Measurements from ENCODE around the gene DISP2. TPM values are rescaled to one million over a fixed set of nuclear protein-coding genes. Genes with fewer than 3 reads are reported as not detected.

The DISP2 gene
- total RNA-seq, 6 experiments from 2014 or later = 0.06 to 0.71 (median 0.16) TPM

DNA sequence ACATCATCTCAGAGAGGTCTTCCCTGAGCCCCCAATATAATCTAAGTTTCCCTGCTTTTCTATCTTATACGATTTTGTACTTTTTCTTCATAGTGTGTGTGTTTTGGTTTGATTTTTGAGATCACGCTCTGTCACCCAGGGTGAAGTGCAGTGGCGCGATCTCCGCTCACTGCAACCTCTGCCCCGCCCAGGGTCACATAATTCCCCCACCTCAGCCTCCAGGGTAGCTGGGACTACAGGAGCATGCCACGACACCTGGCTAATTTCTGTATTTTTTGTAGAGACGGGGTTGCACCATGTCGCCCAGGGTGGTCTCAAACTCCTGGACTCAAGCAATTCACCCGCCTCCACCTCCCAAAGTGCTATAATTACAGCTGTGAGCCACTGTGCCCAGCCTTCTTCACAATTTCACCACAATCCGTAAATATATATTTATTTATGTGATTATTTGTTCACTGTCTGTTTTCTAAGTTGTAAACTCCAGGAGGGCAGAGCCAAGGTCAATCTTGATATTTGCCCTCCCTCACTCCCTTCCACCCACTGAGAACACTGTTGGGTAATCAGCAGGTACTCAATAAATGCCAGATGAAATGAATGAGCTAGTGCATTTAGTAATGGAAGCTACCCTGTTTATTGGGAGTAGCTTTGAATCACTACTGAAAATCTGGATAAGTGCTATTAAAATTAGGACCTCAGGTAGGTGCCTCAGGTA is 24.0 kb downstream of the DISP2 start:
- TF ChIP-seq, protein P1, sequence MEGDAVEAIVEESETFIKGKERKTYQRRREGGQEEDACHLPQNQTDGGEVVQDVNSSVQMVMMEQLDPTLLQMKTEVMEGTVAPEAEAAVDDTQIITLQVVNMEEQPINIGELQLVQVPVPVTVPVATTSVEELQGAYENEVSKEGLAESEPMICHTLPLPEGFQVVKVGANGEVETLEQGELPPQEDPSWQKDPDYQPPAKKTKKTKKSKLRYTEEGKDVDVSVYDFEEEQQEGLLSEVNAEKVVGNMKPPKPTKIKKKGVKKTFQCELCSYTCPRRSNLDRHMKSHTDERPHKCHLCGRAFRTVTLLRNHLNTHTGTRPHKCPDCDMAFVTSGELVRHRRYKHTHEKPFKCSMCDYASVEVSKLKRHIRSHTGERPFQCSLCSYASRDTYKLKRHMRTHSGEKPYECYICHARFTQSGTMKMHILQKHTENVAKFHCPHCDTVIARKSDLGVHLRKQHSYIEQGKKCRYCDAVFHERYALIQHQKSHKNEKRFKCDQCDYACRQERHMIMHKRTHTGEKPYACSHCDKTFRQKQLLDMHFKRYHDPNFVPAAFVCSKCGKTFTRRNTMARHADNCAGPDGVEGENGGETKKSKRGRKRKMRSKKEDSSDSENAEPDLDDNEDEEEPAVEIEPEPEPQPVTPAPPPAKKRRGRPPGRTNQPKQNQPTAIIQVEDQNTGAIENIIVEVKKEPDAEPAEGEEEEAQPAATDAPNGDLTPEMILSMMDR (IDR thresholded peaks at IDR 0.05) = no peak
- no peak for TF ChIP-seq POLR2A (IDR thresholded peaks at IDR 0.05)
- ATAC-seq (peak; percentile 59 to 79 (median 72)), DNase-seq (peak in 1 of 3 donors; percentile 54)
- Histone ChIP-seq H3K4me1 (peaks cover 0 to 54% (median 8%) of the 10 kb centered on the region in 4 donors), H3K4me3 (peak overlapping the region in 1 of 3 donors; percentile 92), H3K27ac (peak overlapping the region in 2 of 3 donors; percentile 76 to 83), H3K9me3 (no peaks in the 10 kb centered on the region), H3K36me3 (peaks cover 0 to 4% (median 0%) of the 10 kb centered on the region in 4 donors), H3K27me3 (no peaks in the 10 kb centered on the region)
- intact Hi-C loops (cut with DNase I) = no loop called here
- WGBS (ENCODE audit: insufficient coverage, low coverage, low lambda C conversion rate, missing lambda C conversion rate) = 38% methylated on average over 11 of the region's 11 CpGs

DNA sequence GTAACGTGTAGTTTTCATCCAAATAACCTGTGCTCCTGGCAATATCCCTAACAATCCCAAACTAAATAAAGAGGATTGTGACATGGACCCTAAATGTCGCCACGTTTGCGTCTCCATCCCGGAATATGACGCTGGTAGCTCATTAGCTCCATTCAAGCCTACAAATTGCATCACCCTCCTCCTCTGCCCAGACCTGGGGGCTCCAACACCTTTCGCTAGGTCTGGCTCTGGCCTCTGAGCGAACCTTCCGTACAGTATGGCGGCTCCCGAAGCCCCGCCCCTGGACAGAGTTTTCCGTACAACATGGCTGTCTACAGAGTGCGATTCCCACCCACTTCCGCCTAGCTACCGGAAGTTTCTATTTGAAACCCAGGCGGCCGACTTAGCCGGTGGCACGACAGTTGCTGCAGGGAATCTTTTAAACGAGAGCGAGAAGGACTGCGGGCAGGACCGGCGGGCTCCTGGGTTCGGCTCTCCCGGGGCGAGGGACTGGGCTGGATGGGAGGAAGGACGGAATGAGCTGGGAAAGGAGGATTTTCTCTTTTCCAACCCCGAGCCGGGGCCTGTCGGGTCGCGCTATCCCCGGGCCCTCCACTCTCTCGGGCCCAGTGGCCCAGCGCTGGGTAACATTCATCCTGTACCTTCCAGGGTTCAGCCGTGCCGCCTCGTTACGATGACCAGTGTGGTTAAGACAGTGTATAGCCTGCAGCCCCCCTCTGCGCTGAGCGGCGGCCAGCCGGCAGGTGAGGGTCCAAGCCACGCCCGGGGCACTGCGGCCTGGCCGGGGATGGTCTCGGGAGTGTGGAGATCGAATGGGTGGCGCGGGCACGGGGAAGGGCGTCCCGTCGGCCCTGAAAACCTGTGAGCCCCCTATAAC is 24.8 kb downstream of the DISP2 start, which contains the start of gene KNSTRN:
Gene KNSTRN (plus strand): TSS at position 142 of the 877 bp plus-strand sequence. CDS start 115 bp downstream, at position 257.
- Histone ChIP-seq H3K27me3 (no peaks in the 10 kb centered on the region), H3K4me3 (peak within 1 kb of the TSS; percentile 92 to 98 (median 92)), H3K36me3 (peaks cover 0 to 4% (median 2%) of the 10 kb centered on the region in 4 donors), H3K9me3 (no peaks in the 10 kb centered on the region), H3K27ac (peak within 1 kb of the TSS in 2 of 3 donors; percentile 76 to 83), H3K4me1 (peaks cover 0 to 57% (median 8%) of the 10 kb centered on the region in 4 donors)
- TF ChIP-seq POLR2A (IDR thresholded peaks at IDR 0.05) = peak; percentile 48
- TF ChIP-seq, protein P1 (IDR thresholded peaks at IDR 0.05) = no peak
- DNase-seq (peak; percentile 89 to 94 (median 91)), ATAC-seq (peak; percentile 94 to 98 (median 95))
- WGBS (ENCODE audit: insufficient coverage, low coverage, low lambda C conversion rate, missing lambda C conversion rate) = 2% methylated on average over 36 of the region's 57 CpGs
- intact Hi-C loops (cut with DNase I) = no loop called here

DNA sequence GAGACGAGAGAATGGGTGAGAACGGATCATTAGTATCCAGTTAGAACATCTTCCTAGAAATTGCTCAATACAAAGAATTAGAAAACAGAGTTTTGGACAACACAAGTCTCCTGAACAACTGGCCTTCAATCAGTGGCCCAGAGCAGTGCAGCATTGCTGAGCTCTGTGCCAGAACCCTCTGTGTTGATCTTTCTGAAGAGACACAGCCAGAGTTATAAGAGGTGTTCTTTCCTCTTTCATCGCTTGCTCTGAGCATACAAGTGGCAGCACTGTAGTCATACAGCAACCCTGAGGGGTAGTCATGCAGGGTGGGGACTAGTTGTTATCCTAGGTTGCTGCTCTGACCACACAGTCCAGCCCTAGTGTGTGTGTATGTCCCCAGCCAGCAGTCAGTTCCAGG is 28.5 kb downstream of the DISP2 start:
- Histone ChIP-seq H3K9me3 (no peaks in the 10 kb centered on the region), H3K4me3 (no peak overlapping the region), H3K36me3 (peaks cover 0 to 8% (median 2%) of the 10 kb centered on the region in 4 donors), H3K27ac (peak overlapping the region in 1 of 3 donors; percentile 16), H3K4me1 (peaks cover 0 to 70% (median 12%) of the 10 kb centered on the region in 4 donors), H3K27me3 (no peaks in the 10 kb centered on the region)
- ATAC-seq = peak in 1 of 4 donors; percentile 25
- DNase-seq = no peak
- no peak for TF ChIP-seq POLR2A (IDR thresholded peaks at IDR 0.05)
- TF ChIP-seq, protein P1 (IDR thresholded peaks at IDR 0.05) = no peak
- intact Hi-C loops (cut with DNase I) = no loop called here
- WGBS (ENCODE audit: insufficient coverage, low coverage, low lambda C conversion rate, missing lambda C conversion rate) = 90% methylated on average over 2 of the region's 3 CpGs

DNA sequence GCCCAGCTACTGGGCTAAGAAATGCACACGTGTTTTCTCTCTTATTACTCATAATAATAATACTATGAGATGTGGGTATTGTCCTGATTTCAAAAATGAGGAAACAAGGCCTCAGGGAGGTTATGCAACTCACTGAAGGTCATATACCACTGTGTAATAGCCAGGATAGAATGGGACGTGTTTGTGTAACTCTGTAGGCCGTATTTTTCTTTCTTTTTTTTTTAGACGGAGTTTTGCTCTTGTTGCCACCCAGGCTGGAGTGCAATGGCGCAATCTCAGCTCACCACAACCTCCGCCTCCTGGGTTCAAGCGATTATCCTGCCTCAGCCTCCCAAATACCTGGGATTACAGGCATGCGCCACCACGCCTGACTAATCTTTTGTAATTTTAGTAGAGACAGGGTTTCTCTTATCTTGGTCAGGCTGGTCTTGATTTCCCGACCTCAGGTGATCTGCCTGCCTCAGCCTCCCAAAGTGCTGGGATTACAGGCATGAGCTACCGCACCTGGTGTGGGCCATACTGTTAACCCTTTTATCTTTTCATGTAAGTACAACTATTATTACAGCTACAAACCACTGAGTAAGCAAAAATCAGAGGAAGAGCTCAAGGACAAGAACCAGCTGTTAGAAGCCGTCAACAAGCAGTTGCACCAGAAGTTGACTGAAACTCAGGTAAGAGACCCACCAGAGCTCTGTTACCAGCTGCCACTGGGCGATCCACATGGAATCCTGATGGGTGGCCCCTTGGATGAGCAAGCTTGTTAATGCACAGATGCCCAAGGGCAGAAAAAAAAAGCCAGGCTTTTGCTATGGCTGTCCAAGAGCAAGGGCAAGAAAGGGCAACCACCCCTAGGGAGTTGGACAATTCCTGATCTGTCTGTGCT is 31.2 kb downstream of the DISP2 start:
- intact Hi-C loops (cut with DNase I) = no loop called here
- peak; percentile 83 to 94 (median 89) for ATAC-seq
- H3K9me3 ChIP-seq = no peaks in the 10 kb centered on the region
- peaks cover 0 to 31% (median 2%) of the 10 kb centered on the region in 4 donors for H3K36me3 ChIP-seq
- DNase-seq = peak; percentile 48 to 75 (median 67)
- no peaks in the 10 kb centered on the region for H3K27me3 ChIP-seq
- H3K4me1 ChIP-seq = peaks cover 0 to 50% (median 6%) of the 10 kb centered on the region in 4 donors
- H3K4me3 ChIP-seq = no peak overlapping the region
- peak overlapping the region in 2 of 3 donors; percentile 50 to 74 for H3K27ac ChIP-seq
- TF ChIP-seq, protein P1 (IDR thresholded peaks at IDR 0.05) = no peak
- no peak for TF ChIP-seq POLR2A (IDR thresholded peaks at IDR 0.05)
- WGBS (ENCODE audit: insufficient coverage, low coverage, low lambda C conversion rate, missing lambda C conversion rate) = 34% methylated on average over 13 of the region's 13 CpGs
